ENCODE results near the gene HMSD.

Gene HMSD

GRCh38 chr18:63994783-63995399, 45.8 kb downstream of the HMSD start:
- DNase-seq (ENCODE audit: low read depth): no peak

GRCh38 chr18:63997041-63997440, 47.9 kb downstream of the HMSD start:
- DNase-seq (ENCODE audit: low read depth): no peak

GRCh38 chr18:63997606-63998005, 48.5 kb downstream of the HMSD start:
- no peak for DNase-seq (ENCODE audit: low read depth)

- DNase-seq (ENCODE audit: low read depth): no peak
These were observed 50.8 kb downstream of the HMSD start for GRCh38 chr18:63999871-64000270.

- DNase-seq (ENCODE audit: low read depth): no peak
These were observed 53.5 kb downstream of the HMSD start for GRCh38 chr18:64002581-64002980.

- no peak for DNase-seq (ENCODE audit: low read depth)
These were observed 60.2 kb downstream of the HMSD start for GRCh38 chr18:64009305-64009704.

Data from activated T-helper 9 cell treated with anti-CD3 and anti-CD28 coated beads, Interleukin-2, amount 50 U/mL, for 16 hours (primary cell).